AG08395 (cell line): ENCODE results near the gene COL4A3.
"Not testable (repeated sequence)": the region's sequence is repeated elsewhere in the genome, so short reads cannot be mapped to it uniquely, and the experiment has no call there.

Experiments
- DNase-seq: peaks from one replicate; pipeline ENCODE4 v3.0.0; 2012; ENCODE audit warnings: mixed read lengths, low spot score

Gene COL4A3

DNA sequence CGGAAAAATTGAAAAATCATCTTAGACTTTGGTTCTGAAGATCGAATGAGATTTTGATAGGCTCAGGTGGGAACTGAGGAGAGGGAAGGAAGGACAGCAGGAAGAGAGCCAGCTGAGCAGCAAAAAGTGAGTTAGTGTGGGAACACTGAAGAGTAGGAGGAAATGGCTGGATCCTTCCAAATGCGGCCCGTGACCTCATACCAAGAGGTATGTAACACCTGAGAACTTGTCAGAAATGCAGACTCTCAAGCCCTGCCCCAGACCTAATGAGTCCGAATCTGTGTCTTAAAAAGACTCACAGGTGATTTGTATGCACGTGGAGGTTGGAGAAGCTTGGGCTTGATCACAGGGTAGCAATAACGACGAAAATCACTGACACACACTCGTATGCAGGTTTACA is 42.0 kb downstream of the COL4A3 start:
- no peak for DNase-seq

DNA sequence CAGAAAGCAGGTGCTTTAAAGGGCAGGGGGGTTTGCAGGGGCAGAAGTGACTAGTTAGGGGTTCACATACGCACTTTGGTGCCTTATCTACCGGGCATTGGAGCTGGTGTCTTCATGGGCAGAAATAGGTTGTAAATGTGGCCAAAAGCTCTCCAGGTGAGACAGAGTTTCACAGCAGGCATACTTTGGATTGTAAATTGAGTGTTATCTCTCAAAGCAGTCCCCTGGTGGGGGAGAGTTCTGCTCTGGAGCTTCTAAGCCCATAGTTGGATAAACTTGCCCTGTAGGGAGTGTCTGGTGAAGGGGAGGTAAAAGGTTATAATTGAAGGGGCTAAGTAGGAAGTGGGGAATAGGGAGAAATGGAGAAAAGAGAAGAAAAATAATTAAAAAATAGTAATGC is 43.1 kb downstream of the COL4A3 start:
- no peak for DNase-seq

DNA sequence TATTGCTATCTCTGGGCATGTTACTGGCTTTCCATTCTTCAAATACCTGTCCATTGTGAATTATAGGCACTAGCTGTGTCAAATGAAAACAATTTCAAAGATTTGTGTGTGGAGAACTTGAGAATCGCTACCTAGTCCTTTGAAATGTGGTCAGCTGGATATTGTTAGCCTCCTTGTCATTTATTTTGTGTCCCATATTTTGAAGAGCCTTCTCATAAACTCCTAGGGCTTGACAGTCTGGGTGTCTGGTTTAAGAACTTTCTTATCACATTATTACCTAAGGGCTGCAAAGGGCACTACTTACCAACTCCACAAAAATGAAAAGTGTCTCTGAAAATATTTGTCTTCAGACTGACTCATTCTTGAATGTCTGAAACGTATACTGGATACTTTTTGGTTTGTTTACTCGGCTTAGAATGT is 50.2 kb downstream of the COL4A3 start:
- no peak for DNase-seq

DNA sequence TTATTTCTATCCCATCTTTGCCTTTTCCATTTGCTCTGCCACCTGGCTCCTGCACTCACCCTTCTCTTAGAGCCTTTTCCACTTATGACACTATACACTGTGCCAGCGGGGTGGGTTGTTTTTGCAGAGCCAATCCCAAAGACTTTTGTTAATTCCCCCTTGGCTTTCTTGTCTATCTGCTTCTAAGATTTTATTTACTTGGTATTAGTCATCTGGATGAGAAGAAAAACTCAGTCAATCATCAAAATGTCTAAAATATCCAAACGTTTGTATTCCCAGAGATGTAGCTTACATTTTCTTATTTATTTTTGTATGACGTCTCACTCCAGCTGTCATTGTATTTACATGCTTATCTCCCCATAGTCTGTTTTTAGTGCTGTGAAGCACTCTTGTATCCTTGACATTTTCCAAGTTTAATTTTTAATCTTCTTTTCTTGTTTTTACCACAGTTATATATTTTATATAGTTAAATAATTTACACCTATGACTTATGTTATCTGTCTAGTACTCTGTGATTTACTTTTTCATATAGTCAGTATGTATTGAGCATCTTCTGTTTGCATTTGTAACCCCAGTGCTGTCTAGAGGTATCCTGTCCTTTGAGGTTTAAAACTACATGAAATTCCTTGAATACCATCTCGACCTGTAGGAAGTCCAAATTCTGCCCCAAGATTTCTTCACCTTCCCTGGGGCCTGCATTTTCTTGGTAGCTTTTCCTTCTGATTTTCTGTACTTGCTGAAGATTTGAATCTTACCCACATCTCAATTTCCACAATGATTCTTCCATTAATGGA is 55.1 kb downstream of the COL4A3 start:
- no peak for DNase-seq

DNA sequence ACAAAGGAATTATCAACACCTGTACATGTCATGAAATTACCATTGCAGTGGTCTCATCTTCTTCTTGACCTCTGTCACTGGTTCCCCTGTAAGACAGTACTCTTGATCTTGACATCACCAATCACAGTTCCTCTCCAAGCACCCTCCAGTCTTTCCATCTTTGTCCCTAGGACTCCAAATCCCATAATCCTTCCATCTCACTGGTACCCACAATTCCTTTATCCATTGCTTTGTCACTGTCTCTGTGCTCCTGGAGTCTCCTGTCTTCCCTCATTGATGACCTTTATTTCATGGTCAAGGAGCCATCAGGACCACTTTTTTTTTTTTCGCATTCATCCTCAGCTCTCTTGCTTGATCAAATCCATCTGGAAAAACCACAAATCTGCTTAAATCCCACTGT is 56.7 kb downstream of the COL4A3 start:
- DNase-seq, result no peak

DNA sequence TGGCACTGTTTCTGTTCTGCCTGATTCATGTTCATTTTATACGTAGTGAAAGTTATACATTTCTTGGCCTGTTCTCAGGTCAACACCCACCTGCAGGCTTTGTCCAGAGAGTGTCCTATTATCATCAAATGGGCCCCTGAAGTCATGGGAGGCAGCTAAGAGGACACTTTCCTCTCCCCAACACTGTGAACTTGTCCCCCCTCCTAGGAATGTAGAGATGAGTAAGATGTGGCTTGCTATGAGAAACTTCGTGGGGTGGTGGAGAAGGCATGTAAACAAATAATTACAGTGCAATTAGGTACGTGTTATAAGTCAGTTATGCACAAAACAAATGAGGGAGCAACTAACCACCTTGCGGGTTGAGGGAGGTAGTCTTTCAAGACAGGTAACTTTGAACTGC is 57.9 kb downstream of the COL4A3 start:
- DNase-seq, result no peak

DNA sequence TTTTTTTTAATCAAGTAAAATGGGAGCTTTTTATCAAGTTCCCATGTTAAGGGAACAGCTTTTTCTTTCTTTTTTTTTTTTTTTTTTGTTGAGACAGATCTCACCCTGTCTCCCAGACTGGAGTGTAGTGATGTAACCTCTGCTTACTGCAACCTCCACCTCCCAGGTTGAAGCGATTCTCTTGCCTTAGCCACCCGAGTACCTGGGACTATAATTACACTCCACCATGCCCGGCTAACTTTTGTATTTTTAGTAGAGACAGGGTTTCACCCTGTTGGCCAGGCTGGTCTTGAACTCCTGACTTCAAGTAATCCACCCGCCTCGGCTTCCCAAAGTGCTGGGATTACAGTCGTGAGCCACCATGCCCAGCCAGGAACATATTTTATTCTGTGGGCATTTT is 61.2 kb downstream of the COL4A3 start:
- not testable (repeated sequence) for DNase-seq

DNA sequence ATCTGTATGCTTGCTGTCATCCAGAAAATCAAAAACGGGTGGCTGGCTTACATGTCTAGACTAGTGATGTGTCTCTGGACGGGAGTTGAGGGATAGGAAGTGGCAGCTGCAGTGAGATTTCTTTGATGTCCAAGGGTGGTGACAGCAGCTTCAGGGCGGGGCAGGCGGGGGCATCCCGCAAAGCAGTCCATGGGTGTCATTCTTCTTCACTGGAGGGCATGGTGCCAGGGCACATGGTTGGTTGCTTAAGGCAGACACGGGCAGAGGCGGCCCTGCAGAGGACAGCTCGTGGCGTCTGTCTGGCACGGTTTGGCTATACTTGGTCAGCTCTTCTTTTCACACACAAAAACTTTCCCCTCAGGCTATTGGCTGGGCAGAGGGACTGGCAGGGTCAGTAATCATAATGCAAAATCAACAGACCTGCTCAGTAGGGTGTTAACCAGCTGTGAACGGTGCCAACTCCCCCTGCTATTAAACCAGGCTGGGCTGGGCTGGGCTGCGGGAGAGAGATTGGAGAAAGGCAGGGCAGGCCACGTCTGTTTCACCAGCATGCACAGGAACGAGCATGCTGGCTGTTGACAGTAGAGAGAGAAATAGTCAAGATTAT is 63.7 kb downstream of the COL4A3 start:
- DNase-seq, result no peak

DNA sequence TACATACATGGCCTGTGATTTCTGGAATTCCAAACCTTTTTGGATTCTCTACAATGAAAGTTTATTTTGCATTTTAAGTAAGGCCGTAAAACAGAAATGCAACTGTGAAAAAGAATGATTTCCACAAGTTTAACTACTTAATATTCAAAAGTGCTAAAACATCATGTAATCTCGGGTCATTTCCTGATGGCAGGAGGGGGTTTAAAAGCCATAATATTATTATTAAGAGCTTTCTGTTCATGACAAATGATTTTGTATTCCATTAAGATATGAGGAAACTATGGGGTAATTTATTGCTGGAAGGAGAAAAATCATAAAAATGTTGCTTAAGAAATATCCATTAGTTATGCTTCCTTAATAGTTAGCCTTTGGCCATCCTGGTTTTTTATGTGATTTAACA is 65.7 kb downstream of the COL4A3 start:
- no peak for DNase-seq

DNA sequence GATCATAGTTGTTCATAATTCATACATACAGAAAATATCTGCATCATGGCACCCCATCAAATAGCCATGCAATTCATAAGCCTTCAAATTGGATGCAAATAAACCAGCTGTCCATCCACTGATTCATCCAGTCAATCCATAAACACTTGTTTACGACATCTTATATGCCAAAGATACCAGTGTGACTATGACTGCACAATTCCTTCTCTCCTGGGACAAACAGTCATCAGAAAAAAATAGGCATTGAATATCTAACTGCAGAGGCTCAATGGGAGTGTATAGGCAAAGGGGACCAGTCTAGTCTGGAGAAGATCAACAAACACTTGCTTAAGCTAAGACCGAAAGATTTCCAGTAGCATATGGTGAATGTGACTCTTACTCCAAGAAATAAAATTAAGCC is 70.0 kb downstream of the COL4A3 start:
- no peak for DNase-seq

DNA sequence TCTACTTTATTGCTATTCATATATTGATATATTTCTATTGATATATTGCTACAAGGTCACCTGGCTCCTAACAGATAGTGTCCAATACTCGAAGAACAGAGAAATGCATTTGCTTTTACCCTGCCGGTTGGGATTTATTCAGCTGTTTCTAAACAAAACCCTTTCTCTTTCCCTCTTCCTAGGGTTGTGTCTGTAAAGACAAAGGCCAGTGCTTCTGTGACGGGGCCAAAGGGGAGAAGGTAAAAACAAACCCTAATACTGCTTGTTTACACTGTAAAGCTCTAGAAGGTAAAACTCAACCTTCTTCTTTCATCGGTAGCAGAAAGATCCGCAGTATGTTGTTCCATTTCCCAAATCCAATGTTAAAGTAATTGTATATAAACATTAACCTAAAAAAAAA is 73.4 kb downstream of the COL4A3 start:
- DNase-seq, result no peak

DNA sequence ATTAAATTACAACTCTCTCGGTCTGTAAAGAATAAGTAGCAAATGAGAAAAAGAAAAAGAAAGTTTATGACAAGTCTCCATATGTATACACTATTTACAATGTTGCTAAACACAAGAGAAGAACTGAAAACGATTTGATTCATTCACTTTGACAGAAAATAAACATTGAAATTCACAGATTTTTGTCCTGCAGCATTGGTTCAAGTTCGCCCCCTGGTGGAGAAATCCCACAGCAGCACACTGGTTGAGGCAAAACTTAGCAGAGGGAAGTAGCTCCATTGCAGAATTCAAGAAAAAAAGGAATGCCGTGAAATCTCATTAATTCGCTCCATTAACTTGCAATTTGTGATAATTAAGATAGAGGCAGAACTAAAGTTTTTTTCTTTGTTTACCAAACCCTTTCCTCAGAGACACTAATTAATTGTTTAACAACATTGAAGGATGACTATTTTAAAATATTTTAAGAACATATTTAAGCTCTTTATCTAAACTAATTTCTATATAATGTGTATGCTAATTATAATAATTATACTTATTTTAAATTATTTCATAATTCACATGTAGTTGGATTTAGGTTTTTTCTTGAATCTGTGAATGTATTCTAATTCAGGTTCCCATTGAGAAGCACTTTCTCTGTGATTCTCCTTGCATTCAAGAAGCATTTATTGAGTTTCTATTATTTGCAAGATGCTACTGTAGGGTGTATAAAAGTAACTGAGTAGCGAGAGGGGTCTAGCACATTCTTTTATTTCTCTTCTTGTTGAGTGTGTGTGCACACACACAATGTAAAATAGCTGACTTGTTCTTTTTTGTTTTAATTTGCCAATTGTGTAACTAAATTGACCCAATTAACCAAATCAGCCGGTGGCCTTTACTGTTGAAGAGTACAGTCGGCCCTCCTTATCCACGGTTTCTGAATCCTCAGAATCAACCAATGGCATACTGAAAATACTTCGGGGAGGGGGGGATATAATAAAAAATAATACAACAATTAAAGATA is 74.1 kb downstream of the COL4A3 start:
- peak; percentile 70 for DNase-seq

DNA sequence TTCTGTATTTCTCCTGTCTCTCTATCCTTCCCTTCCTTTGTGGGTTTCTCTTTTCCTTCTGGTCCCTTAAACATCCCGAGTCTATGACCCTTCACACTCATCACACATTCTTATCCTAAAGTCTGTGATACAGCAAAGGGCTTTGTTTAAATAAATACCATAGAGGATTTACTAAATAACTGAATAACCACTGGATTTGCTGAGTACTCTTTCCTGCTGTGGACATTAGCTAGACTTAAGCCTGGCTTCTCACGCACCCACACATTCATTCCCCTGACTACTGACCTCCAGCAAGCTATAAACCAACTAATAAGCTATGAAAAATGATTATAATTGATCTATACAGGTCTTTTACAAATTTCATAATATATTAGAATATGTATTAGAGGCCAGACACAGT is 76.6 kb downstream of the COL4A3 start:
- DNase-seq, result no peak

DNA sequence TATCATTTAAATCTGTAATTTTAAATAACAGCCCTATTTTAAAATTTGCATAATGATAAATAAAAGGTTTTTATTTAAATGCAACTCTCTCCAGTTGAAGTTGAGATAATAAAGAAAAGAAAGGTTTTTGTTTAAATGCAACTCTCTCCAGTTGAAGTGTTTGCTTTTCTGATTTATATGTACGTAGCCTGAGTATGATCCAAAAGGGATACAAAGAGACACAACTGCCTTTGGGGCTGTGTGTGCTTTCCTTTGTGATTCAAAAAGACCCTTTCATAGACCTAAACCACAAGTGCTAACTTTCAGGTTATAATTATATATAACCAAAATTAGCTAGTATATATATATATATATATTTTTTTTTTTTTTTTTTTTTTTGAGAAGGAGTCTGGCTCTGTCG is 84.5 kb downstream of the COL4A3 start:
- no peak for DNase-seq

DNA sequence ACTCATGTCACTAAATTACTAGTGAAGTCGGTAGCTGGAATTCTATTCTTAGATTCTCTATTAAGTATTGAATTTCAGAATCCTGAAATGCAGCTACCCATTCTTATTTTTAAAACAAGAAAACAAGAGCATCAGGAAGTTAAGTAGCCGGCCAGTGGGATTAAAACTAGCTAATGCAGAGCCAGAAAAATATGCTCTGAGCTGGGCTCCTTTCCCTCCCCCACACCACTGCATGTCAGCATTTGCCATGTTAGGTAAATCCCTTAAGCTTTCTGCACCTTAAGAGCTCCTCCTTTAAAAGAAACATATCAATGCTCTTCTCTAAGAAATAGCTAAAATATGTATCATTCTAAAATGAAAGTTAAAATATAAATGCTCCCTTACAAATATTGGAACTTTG is 88.4 kb downstream of the COL4A3 start:
- DNase-seq, result no peak

DNA sequence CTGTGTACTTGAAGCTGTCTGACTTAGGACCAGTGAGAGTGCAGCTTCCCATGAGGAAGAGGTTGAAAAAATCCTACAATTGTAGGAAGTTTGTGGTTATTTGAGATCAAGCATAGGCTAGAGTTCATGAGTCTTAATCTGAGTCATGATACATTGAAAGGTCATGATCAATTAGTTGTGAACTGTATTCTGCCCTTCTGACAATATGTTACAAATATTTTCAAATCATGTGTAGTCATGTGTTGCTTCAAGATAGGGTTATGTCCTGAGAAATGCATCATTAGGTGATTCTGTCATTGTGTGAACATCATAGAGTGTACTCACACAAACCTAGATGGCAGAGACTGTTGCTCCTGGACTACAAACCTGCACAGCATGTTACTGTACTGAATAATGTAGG is 92.2 kb downstream of the COL4A3 start:
- DNase-seq, result no peak

DNA sequence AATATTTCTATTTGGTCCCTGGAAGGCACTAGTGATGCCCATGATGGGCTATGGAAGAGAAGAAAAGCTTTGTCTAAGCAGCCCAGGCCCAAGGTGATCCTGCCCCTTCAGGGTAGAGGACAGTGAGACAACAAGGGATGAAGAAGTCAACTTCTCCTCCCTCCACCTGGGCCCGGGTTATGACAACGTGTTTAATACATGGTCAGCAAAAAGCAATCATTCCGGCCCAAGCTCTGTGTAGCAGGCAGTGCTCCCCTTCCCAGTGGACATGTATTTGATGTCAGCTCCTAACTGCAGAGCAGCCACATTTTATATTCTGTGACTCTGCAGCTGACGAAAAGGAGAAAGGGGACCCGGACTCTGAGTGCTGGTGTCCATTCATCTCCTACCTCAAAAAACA is 93.4 kb downstream of the COL4A3 start:
- no peak for DNase-seq

DNA sequence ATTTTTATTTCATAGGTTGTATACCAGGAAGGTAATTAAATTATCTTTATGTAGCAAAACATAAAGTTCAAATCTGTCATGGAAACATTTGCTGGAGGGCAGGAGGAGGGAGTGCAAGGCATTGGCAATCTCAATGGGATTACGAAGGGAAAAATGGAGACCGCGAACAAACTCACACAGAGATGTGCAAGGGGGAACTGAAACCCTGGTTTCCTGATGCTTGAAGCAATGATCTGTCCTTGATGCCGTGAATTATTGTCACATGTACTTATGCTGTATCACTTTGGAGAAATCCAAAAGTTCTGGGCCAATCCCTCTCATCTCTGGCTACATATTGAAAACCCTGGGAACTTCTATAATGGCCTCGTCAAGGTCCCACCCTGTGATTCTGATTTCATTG is 95.6 kb downstream of the COL4A3 start:
- DNase-seq, result no peak

DNA sequence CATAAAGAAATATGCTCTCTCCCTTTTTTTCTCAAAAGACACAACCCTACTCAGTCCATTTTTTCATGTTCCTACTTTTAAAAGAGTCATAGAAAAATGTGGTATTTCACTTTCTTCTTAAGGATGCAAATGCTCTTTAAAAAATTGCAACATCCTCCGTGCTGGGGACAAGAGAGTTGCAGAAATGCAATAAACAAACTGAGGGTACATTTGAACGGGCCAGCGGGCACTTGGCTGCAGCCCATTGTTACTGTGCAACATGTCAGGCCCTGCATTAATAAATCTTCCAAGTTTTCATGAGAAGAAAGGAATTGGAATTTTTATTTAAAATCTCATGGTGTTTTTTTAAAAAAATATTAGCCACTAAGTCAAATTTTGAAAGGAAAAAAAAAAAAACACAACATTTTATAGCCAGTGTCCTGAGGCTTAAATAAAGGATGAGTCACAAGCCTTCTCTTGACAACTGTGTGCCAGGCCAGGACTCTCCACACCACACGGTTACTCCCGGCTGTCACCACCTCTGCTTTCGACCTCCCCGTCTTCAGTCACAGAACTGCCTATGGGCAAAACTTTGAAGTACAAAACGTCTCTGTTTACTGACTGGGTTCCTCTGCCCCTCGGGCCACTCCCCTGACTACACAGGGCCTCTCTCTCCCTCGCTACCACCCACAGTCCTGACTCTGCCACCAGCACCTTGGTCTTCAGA is 103.1 kb downstream of the COL4A3 start:
- peak; percentile 31 for DNase-seq

DNA sequence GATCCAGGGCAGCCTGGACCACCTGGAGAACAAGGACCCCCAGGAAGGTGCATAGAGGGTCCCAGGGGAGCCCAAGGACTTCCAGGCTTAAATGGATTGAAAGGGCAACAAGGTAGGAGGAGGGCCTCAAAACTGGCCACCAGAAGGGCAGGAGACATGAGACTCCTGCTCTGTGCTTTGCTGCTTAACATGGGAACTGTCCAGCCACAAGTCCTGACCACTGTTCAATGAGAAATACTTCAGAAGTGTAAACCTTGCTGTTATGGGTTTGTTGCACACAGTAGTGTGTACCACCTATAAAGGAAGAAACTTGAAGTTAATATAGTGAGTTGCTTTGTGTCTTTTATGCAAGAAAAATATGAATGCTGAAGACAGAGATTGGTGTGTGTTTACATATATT is 116.5 kb downstream of the COL4A3 start:
- no peak for DNase-seq

DNA sequence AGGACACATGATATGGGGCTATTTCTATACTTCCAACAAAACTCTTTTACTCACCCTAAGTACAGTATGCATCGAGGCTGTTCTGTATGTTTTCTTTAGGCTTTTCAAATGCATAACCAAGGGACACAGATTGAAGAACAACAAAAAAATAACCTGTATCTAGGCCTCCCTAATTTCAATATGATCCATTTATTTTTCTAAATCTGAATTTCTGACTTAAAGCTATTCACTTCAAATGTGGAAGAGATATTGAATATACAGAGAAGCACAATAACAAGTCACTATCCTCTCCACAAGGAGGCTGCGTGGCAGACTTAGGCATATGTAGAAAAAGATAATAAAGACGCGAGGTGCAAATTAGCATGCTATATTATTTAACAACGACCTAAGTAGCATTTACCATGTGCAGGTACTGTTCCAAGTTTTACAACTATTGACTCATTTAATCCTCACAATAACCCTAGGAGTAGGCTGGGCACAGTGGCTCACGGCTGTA is 121.4 kb downstream of the COL4A3 start:
- DNase-seq, result no peak

DNA sequence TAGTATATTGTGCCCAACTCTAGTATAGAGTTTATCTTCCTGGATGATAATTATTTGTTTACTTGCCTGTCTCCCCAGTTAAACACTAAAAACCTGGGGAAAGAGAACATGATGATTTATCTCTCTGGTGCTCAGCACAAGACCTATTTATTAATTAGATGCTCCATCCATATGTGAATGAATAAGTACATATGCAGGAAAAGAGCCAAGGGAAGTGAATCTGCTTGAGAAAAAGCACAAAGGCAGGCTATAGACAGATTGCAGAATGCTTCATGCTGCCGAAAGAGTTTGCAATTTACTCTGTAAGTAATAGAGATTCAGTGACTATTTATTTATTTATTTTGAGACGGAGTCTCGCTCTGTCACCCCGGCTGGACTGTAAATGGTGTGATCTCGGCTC is 123.3 kb downstream of the COL4A3 start:
- DNase-seq, result no peak
